ENCODE results near the gene SH3D21. TPM values are rescaled to one million over a fixed set of nuclear protein-coding genes. Genes with fewer than 3 reads are reported as not detected.

The SH3D21 gene
- total RNA-seq, 4 donors from 2014 or later: 0.10 to 1.4 (median 0.46) TPM

DNA sequence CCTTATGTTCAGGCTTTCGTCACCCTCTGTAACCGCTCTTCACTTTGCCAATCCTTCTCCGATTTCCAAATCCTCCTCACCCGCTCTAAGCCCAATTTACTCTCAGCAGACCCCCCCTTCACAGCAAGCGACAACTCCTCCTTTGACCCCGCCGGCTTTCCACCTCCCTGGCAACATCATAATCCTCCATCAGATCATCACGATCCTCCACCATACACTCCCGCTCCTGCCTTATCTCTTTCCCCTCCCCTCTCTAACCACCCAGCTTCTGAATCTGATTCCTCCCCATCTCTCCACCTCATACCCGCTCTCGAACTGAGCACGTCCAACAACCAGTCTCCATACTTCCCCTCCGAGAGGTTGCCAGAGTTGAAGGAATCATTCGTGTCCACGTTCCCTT lies 24.8 kb downstream of the SH3D21 start:
- Histone ChIP-seq H3K4me1 (peaks cover 0 to 10% of the 10 kb centered on the region in 2 donors), H3K27me3 (no peaks in the 10 kb centered on the region), H3K27ac (no peak overlapping the region), H3K4me3 (no peak overlapping the region), H3K9me3 (no peaks in the 10 kb centered on the region), H3K36me3 (no peaks in the 10 kb centered on the region)
- in situ Hi-C loops (cut with MboI; ENCODE audit: low sequenced_read_pairs in 4 of 4): loop anchor here in 1 of 4 donors (10.0 kb wide), 1 partner anchor 94 kb away; no protein-coding TSS in a partner anchor
- intact Hi-C loops (cut with DNase I; ENCODE audit: low total_unique reads): no loop called here
- TF ChIP-seq POLR2A (IDR thresholded peaks at IDR 0.05): no peak
- TF ChIP-seq, protein P1, sequence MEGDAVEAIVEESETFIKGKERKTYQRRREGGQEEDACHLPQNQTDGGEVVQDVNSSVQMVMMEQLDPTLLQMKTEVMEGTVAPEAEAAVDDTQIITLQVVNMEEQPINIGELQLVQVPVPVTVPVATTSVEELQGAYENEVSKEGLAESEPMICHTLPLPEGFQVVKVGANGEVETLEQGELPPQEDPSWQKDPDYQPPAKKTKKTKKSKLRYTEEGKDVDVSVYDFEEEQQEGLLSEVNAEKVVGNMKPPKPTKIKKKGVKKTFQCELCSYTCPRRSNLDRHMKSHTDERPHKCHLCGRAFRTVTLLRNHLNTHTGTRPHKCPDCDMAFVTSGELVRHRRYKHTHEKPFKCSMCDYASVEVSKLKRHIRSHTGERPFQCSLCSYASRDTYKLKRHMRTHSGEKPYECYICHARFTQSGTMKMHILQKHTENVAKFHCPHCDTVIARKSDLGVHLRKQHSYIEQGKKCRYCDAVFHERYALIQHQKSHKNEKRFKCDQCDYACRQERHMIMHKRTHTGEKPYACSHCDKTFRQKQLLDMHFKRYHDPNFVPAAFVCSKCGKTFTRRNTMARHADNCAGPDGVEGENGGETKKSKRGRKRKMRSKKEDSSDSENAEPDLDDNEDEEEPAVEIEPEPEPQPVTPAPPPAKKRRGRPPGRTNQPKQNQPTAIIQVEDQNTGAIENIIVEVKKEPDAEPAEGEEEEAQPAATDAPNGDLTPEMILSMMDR (IDR thresholded peaks at IDR 0.05 in 4 of 5, conservative IDR thresholded peaks at IDR 0.05 in 1 of 5): no peak
- DNase-seq (no peak), ATAC-seq (no peak)

DNA sequence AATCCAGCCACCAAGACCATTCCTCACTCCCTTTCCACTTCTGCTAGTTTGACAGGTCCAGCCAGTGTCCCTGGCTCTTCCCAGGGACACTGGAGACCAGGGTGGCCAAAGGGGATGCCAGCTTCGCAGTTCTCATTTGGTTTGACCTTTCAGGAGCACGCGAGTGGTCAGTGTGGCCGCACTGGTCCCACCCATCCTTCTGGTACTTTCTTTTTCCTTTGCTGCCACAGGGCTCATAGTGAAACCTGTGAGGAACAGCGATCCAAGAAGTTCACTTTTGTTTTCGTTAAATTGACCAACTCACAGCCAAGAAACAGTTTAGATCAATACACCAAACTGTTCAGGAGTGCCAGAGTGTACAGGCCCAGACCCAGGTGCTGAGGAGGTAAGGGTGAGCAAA lies 31.7 kb downstream of the SH3D21 start:
- H3K9me3 ChIP-seq: no peaks in the 10 kb centered on the region
- intact Hi-C loops (cut with DNase I; ENCODE audit: low total_unique reads) (no loop called here), in situ Hi-C loops (cut with MboI; ENCODE audit: low sequenced_read_pairs in 4 of 4) (loop anchor here in 1 of 4 donors (10.0 kb wide), 1 partner anchor 87 kb away; no protein-coding TSS in a partner anchor)
- peaks cover 4 to 7% of the 10 kb centered on the region in 2 donors for H3K4me1 ChIP-seq
- no peak for ATAC-seq
- peaks cover 0 to 20% of the 10 kb centered on the region in 2 donors for H3K36me3 ChIP-seq
- TF ChIP-seq POLR2A (IDR thresholded peaks at IDR 0.05): no peak
- TF ChIP-seq, protein P1 (IDR thresholded peaks at IDR 0.05 in 4 of 5, conservative IDR thresholded peaks at IDR 0.05 in 1 of 5): no peak
- no peak overlapping the region for H3K27ac ChIP-seq
- no peak for DNase-seq
- no peak overlapping the region for H3K4me3 ChIP-seq
- H3K27me3 ChIP-seq: no peaks in the 10 kb centered on the region

DNA sequence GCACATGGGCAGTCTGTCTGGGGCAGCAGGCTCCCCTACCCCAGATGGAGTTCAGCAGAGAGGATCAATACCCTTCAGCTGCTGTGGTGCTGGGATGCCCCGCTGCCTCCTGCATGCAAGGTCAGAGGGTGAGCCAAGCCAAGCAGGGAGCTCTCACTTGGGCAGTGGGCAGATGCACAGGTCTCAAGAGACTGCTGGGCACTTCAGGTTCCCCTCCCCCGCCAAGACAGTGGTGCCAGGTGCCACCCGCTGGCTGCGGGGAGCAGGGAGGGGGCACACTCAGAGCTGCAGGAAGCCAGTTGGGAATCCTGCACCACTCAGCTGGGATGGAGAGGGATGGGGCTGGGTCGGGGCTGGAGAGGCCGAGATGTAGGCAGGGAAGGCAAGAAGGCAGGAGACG lies 33.0 kb downstream of the SH3D21 start:
- intact Hi-C loops (cut with DNase I; ENCODE audit: low total_unique reads): no loop called here
- ATAC-seq (no peak), DNase-seq (no peak)
- TF ChIP-seq, protein P1 (IDR thresholded peaks at IDR 0.05 in 4 of 5, conservative IDR thresholded peaks at IDR 0.05 in 1 of 5): no peak
- no peak for TF ChIP-seq POLR2A (IDR thresholded peaks at IDR 0.05)
- Histone ChIP-seq H3K27me3 (no peaks in the 10 kb centered on the region), H3K27ac (peak overlapping the region in 1 of 4 donors; percentile 12), H3K9me3 (no peaks in the 10 kb centered on the region), H3K4me3 (no peak overlapping the region), H3K36me3 (peaks cover 0 to 20% of the 10 kb centered on the region in 2 donors), H3K4me1 (peaks cover 14 to 20% of the 10 kb centered on the region in 2 donors)
- in situ Hi-C loops (cut with MboI; ENCODE audit: low sequenced_read_pairs in 4 of 4): loop anchor here in 1 of 4 donors (10.0 kb wide), 1 partner anchor 86 kb away; no protein-coding TSS in a partner anchor

DNA sequence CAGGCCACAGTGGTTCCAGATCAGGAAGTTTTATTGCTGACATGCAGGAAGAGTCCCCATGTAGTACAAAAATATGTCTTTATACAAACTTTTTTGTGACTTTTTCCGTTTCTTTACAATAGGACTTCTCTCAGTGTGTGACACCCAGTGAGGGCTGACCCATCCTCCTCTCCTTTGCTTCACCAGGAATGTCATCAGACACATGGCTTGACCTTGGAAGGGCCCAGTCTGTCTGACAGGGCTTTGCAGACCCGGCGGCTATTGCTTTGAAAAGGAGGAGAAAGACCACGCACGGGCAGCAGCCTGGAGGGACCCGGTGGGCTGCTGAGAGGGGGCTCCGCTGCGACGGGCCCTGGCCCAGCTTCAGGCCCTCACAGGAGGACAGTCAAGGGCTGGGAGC lies 33.4 kb downstream of the SH3D21 start:
- in situ Hi-C loops (cut with MboI; ENCODE audit: low sequenced_read_pairs in 4 of 4): loop anchor here in 2 of 4 donors (10.0 kb wide), 2 partner anchors 75 to 85 kb away; no protein-coding TSS in a partner anchor
- no peak for ATAC-seq
- Histone ChIP-seq H3K36me3 (peaks cover 0 to 24% of the 10 kb centered on the region in 2 donors), H3K4me1 (peaks cover 17 to 24% of the 10 kb centered on the region in 2 donors), H3K27me3 (no peaks in the 10 kb centered on the region), H3K9me3 (no peaks in the 10 kb centered on the region), H3K27ac (peak overlapping the region in 1 of 4 donors; percentile 18), H3K4me3 (no peak overlapping the region)
- intact Hi-C loops (cut with DNase I; ENCODE audit: low total_unique reads): no loop called here
- TF ChIP-seq, protein P1 (IDR thresholded peaks at IDR 0.05 in 4 of 5, conservative IDR thresholded peaks at IDR 0.05 in 1 of 5): no peak
- no peak for TF ChIP-seq POLR2A (IDR thresholded peaks at IDR 0.05)
- DNase-seq: no peak
